Measurements from ENCODE around the gene WDR20.

Gene WDR20

GRCh38 chr14:102201776-102202175, 62.1 kb downstream of the WDR20 start:
- no peak for DNase-seq

- no peak for DNase-seq
These were observed 63.2 kb downstream of the WDR20 start for GRCh38 chr14:102202944-102203343.

GRCh38 chr14:102203382-102203781, 63.7 kb downstream of the WDR20 start:
- DNase-seq: no peak

- no peak for DNase-seq
These were observed 65.9 kb downstream of the WDR20 start for GRCh38 chr14:102205560-102205959.

GRCh38 chr14:102206918-102207317, 67.2 kb downstream of the WDR20 start:
- DNase-seq: no peak

- no peak for DNase-seq
These were observed 68.2 kb downstream of the WDR20 start for GRCh38 chr14:102207831-102208365.

GRCh38 chr14:102208741-102209140, 69.0 kb downstream of the WDR20 start:
- no peak for DNase-seq

GRCh38 chr14:102209224-102209966, 69.7 kb downstream of the WDR20 start:
- no peak for DNase-seq

- DNase-seq: no peak
These were observed 70.8 kb downstream of the WDR20 start for GRCh38 chr14:102210421-102211042.

GRCh38 chr14:102211240-102211639, 71.5 kb downstream of the WDR20 start:
- no peak for DNase-seq

- DNase-seq: no peak
These were observed 72.7 kb downstream of the WDR20 start for GRCh38 chr14:102212356-102212755.

GRCh38 chr14:102212845-102213244, 73.1 kb downstream of the WDR20 start:
- DNase-seq: no peak

- no peak for DNase-seq
These were observed 73.8 kb downstream of the WDR20 start for GRCh38 chr14:102213470-102213869.

- DNase-seq: no peak
These were observed 74.4 kb downstream of the WDR20 start for GRCh38 chr14:102213984-102214658.

GRCh38 chr14:102215071-102215470, 75.4 kb downstream of the WDR20 start:
- no peak for DNase-seq

- DNase-seq: no peak
These were observed 76.0 kb downstream of the WDR20 start for GRCh38 chr14:102215576-102216250.

GRCh38 chr14:102217399-102217798, 77.7 kb downstream of the WDR20 start:
- no peak for DNase-seq

- DNase-seq: no peak
These were observed 78.3 kb downstream of the WDR20 start for GRCh38 chr14:102217987-102218421.

GRCh38 chr14:102218688-102219087, 79.0 kb downstream of the WDR20 start:
- no peak for DNase-seq

GRCh38 chr14:102219316-102219715, 79.6 kb downstream of the WDR20 start:
- DNase-seq: no peak

GRCh38 chr14:102220031-102220430, 80.3 kb downstream of the WDR20 start:
- no peak for DNase-seq

GRCh38 chr14:102221026-102221425, 81.3 kb downstream of the WDR20 start:
- DNase-seq: no peak

- no peak for DNase-seq
These were observed 82.4 kb downstream of the WDR20 start for GRCh38 chr14:102222009-102222575.

Data from CD4-positive, alpha-beta T cell treated with Interleukin-17A for 1 hour (primary cell).